Activated T-cell treated with anti-CD3 and anti-CD28 coated beads for 4 hours (primary cell): ENCODE results near the gene TTLL9.
"Not testable (repeated sequence)": the region's sequence is repeated elsewhere in the genome, so short reads cannot be mapped to it uniquely, and the experiment has no call there.

Source experiments
- DNase-seq: peaks from one replicate; pipeline ENCODE4 v3.0.0-alpha.2; 2020

Gene TTLL9

GRCh38 chr20:31869942-31870725 lies at the start of gene TTLL9, which contains the start of gene DUSP15:
TTLL9 (plus strand) TSS chr20:31870634; CDS start chr20:31871127, 493 bp downstream.
DUSP15 (minus strand) TSS chr20:31870527; CDS start chr20:31870337, 190 bp downstream.
- no peak for DNase-seq

GRCh38 chr20:31821427-31821826 lies 49.0 kb upstream of the TTLL9 start:
- no peak for DNase-seq

GRCh38 chr20:31822421-31823330 lies 47.8 kb upstream of the TTLL9 start:
- DNase-seq: peak; percentile 73

GRCh38 chr20:31823360-31824124 lies 46.9 kb upstream of the TTLL9 start:
- no peak for DNase-seq

GRCh38 chr20:31824125-31824485 lies 46.3 kb upstream of the TTLL9 start:
- DNase-seq: no peak

- DNase-seq: no peak
These were observed 45.7 kb upstream of the TTLL9 start for GRCh38 chr20:31824554-31825313.

- DNase-seq: no peak
These were observed 44.4 kb upstream of the TTLL9 start for GRCh38 chr20:31826074-31826473.

- no peak for DNase-seq
These were observed 43.4 kb upstream of the TTLL9 start for GRCh38 chr20:31827059-31827458.

GRCh38 chr20:31828016-31828415 lies 42.4 kb upstream of the TTLL9 start:
- DNase-seq: not testable (repeated sequence)

GRCh38 chr20:31829731-31830130 lies 40.7 kb upstream of the TTLL9 start:
- no peak for DNase-seq

- no peak for DNase-seq
These were observed 39.9 kb upstream of the TTLL9 start for GRCh38 chr20:31830406-31830981.

GRCh38 chr20:31831211-31831610 lies 39.2 kb upstream of the TTLL9 start:
- DNase-seq: no peak

GRCh38 chr20:31831771-31832306 lies 38.6 kb upstream of the TTLL9 start:
- no peak for DNase-seq

- peak; percentile 44 for DNase-seq
These were observed 37.1 kb upstream of the TTLL9 start for GRCh38 chr20:31833130-31833930.

GRCh38 chr20:31833931-31834521 lies 36.4 kb upstream of the TTLL9 start:
- DNase-seq: no peak

GRCh38 chr20:31835554-31835953 lies 34.9 kb upstream of the TTLL9 start:
- no peak for DNase-seq

GRCh38 chr20:31835977-31836852 lies 34.2 kb upstream of the TTLL9 start:
- no peak for DNase-seq

GRCh38 chr20:31836853-31837608 lies 33.4 kb upstream of the TTLL9 start:
- no peak for DNase-seq
